Measurements from ENCODE around the gene HOXB6.

The HOXB6 gene

DNA sequence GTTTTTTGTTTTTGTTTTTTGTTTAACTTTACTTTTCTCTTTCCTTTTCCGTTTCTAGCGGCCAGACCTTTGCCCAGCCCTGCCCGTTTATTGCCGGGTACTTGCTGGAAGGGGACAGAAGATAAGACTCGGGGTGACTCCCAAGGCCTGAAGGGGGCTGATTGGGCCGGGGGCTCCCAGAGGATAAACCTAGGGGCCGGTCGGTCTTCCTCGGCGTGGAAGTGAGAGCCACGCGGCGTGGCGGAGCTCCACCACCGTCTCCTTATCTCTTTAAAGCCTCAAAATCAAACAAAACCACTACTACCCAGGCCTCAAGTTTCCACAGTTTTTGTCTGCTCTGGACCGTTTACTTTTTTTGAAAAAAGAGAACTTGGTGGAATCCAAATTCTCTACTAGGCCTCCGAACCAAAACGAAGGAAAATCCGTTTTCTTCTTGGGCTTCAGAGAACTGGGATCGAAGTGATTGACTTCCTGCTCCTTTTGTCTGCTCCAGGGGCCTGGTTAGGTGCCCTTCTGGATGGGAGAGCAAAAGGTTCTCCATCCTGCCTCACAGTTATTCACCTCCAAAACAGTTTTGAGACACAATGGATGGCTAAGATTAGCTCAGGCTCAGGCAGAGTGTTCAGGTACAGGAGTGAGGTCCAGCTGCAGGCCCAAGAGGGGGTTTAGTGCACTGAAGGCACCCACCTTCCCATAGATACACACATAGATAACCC, 29.9 kb upstream of the HOXB6 start:
- DNase-seq: no peak

DNA sequence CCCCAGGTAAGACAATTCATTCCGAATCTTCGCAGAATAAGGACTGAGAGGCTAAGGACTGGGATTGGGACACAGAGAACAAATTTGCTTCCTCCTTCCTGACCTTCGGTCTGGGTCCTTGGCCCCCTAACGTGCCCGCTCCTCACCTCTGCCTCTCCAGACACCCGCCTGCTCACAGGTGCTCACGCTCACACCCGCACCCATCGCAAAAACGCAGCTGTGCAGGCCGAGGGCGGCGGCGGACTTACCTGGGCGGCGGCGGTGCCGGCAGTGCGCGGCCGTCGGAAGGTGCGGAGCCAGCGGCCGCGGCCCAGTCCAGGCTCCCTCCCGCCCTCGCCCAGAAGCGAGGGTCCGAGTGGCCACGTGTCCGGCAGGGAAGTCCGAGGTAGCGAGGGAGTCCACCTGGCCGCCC, 28.5 kb upstream of the HOXB6 start:
- no peak for DNase-seq

DNA sequence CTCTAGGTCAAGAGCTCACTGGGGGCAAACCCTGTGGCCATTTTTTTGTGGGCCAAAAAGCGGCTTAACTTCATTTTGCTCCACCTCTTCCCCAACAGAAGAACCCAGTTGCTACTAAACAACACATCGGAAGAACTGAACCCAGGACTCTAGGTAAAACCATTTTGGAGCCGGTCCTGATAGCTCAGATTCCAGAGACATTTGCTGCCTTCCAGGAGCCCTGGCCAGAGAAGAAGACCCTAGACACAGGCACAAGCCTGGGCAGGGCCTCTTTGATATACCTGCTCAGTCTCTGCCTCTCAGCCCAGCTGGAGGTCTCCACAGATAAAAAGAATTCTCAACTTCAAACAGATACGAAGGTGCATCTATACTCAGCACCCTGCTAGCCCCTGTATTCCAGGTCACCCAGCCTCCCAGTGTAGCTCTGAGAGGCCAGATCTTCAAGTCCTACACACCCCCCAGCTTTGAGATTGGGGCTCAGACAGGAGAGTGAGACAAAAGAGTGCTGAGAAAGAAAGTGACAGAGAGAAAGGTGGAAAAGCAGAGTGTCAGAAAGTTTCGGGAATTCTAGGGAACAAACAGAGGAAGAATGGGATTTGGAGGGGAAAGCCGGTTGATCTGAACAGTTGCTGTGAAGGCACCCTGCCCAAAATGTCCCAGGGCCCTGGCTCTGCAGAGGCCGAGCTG, 27.9 kb upstream of the HOXB6 start:
- no peak for DNase-seq

DNA sequence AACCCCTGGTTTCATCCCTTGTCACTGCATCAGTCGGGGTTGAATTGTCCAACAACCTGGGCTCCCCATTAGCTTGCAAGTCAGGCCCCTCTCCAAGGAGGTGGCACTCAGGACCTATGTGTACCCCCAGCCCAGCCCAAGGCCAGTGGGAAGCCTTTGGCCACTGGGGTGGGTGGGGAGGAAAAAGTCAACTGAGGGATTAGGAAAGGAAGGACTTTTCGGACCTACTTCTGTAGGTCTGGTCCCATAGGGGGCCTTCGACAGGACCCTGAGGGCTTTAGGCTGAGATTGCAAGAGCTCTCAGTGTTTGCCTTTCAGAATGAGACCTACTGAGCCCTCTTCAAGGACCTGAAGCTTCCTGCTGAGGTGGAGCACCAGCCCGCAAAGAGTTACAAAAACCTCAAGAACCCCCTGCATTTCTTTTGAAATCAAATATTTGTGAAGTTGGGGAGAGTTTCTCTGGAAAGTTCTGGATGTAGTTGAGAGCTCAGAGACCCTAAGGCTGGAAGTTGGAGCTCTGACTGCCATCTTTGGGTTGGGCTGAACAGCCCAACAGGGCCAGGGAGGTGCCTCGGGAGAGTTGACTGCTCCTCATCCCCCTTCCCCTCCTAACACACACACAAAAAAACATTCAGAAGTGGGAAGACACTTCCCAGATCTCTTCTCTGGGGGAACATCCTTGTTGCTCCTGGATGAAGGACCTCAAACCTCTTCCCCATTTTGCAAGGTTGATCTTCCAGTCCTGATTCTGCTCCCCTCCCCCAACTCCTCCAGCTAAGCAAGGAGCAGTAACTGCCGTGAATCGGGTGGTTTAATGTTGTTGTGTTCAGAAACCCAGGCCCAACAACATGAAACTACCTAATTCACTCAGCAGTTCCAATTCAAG, 27.1 kb upstream of the HOXB6 start:
- no peak for DNase-seq

DNA sequence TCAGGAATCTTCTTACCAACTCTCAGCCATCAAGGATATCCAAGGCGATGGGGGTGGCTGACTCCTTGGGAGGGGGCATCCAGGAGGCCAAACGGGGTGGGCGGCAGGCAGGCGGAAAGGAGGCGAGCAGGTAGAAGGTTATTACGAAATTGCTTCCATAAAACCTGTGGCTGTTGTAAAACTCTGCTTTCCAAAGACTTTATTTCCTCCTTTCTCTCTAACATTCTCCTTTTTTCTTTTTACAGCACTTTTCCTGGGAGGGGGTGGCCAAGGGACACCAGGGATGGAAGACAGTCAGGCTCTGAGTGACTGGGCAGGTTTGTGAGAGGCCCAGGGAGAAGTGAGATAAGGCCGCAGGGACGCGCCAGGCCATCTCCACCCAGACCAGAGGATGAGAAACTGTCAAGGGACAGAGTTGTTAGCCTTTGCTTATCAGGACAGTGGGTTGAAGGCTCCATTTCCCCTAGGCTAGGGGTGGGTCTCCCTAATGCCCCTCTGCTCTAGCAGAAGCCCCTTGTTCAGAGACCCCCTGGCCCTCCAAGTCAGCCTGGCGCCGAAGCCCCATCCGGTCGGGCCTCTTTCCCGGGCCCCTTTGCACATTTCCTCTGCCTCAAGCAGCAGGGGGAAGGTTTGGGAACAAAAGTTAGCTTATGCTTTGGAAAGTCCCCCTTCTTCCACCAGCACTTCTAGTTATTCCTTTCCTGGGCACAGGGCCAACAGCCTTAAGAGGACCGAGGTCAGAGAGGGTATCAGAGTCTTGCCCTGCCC, 26.3 kb upstream of the HOXB6 start:
- no peak for DNase-seq

DNA sequence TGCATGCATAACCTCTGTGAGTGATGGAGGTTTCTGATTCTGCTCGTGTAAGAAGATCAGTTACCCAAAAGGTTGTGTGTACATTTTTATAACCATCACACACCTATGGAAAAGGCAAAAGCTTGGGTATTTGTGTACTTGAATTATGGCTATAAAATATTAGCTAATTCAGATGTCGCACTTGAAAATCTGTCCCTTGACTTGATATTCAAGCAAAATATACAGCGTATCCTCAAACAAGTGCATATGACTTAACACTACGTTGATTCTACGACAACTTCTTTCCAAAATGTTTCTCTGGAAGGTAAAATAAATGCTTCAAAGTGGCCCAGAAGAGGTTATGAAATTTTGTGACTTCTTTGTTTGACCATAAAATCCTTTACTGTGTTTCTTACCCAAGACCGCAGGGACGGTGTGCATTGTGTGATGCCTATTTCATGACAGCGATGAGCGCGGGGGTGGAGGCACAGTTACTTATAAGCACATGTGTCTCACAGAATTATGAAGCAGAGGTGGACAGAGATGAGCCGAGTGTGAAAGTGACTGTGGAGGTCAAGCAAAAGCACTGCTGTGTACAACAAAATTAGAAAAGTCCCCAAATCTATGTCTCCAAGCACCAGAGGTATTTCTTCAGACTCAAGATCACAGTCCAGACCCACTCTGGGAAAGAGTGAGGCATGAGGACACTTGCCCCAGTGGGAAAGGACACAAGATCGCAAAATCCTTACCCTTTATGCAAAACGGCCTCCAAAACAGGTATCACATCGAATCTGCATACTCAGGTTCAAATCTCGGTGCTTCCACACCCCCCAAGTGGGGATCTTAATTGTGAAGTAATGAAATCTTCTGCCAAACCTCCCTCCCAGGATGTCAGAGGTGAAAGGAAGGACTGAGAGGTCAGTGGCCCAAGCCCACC, 25.5 kb upstream of the HOXB6 start:
- DNase-seq: no peak

DNA sequence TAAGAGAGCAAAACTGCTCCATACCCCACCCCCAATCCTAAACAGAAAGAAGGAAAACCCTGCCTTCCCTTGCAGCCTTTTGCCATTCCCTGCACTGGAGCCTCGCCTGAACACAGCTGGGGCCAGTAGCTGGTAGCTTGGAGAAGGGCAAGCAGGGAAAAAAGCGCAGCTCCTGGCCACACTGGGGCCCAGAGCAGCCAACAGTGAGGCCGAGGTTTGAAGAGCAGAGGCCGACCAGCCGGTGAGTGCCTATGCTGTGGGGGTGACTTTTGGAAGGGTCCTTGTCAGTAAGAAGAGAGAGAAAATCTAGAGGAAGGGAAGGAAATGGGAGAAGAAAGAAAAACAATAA, 24.6 kb upstream of the HOXB6 start:
- DNase-seq: no peak

DNA sequence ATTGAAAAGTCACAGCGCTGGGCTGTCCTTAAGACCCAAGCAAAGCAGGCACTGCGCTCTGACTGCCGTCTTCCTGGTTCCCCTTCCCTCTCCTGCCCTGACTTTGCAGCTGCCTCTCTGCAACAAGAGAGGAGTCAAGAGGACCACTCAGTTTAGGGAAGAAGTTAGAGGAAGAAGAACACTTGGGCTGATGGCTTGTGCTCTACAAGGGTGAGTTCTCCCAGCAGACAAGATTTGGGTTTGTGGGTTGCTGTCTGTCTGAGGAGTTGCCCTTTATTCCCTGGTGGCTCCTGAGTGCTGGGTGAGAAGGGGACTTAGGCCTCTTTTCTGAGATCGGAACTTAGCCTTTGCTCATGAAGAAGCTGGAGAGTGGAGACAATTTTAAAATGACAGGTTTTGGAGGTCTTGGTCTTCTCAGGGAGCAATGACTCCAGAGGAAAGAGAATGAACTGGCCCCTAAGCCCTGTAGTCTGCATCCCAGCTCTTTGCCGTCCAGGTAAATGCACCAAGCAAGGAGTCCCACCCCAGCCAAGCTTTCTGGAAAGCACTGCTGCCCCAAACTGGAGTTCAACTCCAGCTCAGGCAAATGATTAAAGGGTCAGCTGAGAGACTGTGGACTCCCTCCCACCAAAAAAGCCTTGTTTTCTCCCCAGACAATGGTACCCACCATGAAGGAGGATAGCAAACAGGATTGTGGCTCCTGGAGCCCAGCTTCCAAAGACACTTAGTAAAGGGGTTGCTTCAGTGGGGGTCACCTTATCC, 24.0 kb upstream of the HOXB6 start:
- no peak for DNase-seq

DNA sequence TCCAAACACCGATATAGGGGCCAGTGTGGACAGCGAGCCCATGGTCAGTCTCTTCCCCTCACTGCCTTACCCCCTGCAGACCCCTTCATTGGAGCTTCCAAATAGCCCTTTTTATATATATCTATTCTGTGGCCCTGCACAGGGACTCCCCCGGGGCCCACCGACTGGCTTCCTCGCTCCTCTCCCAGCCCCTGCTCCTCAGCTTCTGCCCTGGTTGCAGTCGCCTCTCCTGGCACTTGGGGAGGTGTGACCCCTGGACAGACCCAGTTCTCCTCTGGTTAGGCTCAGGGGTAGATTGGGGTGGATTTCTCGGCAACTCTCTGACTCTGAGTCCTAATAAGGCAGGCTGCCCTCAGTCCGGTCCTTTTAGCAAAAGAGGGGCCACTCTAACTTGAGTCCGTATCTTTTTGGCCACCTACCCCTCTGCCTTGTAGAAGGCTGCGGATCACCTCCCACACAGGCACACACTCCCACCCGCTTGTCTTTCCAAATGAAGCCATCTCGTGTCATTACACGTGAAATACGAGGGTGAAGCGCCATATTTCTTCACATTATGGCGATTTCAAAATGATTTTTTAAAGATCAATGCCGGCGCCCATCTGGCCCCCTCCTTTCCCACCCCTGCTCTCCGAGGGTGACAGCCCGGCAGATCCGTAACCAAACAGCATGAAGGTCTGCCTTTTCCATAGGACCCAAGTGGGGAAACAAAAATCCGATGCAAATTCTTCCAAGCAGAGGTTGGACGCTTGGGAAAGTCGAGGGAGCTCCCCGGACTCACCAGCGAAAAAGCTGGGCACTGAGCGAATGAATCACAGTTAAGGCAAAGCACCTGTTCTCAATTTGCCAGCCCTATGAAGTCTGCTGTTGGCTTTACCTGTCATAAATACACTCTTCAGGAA, 23.1 kb upstream of the HOXB6 start:
- no peak for DNase-seq

DNA sequence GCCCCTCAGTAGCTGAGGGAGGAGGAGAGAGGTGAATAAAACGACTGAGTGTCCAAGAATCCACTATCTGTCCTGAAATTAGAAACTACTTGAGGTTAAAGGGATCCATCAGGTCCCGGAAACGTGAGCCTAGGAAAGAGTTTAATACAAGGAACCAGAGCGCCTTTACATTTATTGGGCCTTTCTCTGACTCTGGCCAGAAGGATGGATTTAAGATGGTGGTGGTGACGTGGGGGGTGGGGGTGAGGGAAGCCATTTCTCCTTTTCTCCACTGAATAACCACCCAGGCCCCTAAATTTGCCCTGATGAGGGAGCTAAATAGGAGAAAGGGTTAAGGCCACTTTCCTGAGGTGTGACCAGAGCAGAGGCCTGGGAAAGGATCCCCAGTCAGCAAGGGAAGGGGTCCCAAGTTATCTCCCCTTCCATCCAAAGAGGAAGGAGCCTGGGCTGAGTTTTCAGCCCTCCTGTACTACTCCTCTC, 22.4 kb upstream of the HOXB6 start:
- no peak for DNase-seq

DNA sequence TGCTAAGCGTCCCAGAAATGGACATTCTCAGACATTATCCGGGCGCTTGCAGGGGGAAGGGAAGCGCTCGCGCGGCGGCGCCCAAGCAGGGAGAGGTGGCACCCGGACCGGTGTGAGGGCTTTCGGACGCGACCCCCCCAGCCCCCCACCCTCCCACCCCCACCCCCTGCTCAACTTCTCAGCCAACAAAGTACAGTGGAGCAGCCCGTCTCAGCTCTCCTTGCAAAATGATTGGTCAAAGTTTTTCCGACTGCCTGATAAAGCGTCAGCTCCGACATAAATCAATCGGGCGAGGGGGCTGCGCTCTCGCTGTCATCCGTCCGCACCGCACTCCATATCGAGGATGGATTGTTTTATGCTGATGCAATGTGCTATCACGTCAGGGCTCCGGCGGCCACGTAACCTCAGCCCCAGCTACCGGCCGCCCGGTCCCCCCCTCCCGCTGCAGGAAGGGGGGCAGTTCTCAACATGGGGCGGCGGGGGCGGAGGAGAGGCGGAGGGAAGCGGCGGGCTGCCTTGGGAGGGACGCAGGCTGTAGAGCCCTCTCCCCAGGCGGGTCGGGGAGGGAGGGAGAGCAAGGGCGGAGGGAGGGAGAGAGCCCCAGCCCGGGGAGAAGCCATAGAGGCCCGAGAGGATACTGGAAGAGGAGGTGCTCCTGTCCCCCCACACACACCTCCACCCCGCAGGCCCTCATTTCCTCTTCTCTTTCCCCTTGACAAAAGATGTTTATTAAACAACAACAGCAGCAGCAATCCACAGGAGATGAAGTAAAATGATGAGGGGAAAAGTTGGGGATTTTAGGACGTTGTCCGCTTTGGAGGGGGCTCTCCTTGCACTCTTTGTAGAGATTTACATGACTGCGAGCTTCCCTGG, 21.7 kb upstream of the HOXB6 start, which contains the start of gene HOXB9:
HOXB9 (minus strand) TSS at position 114 of the 873 bp plus-strand sequence; CDS start at position 25, 89 bp downstream.
- no peak for DNase-seq

DNA sequence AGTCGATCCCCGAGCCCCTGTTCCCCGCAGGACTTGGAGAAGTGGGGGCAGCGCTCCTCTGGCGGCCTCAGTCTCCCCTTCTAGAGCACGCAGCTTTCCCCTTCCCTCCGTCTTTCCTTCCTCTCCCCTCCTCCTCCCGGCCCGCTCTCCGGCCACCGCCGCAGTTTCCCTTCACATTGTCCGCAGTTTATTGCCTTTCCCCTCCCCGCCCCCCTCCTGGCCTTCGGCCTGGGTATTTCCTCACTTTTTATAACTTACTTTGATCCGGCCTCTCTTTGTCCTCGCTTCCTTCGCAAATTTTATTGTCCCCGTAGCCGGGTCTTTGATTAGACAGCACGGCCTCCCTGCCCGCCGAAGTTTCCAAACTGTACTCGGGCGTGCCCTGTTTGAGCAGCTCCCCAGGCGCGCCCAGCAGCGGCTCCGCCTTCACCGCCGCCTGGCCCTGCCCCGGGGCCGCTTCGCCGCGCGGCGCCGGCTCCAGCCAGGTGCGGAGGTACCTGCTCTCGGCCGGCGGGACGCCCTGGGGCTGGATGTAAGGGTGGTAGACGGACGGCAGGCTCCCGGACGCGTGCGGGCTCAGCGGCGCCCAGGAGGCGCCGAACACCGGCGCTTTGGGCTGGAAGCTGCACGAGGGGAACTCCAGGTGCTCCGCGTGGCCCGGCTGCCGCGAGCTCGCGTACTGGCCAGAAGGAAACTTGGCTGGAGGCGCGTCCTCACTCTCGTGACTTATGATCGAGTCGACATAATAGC, 20.9 kb upstream of the HOXB6 start:
- no peak for DNase-seq

DNA sequence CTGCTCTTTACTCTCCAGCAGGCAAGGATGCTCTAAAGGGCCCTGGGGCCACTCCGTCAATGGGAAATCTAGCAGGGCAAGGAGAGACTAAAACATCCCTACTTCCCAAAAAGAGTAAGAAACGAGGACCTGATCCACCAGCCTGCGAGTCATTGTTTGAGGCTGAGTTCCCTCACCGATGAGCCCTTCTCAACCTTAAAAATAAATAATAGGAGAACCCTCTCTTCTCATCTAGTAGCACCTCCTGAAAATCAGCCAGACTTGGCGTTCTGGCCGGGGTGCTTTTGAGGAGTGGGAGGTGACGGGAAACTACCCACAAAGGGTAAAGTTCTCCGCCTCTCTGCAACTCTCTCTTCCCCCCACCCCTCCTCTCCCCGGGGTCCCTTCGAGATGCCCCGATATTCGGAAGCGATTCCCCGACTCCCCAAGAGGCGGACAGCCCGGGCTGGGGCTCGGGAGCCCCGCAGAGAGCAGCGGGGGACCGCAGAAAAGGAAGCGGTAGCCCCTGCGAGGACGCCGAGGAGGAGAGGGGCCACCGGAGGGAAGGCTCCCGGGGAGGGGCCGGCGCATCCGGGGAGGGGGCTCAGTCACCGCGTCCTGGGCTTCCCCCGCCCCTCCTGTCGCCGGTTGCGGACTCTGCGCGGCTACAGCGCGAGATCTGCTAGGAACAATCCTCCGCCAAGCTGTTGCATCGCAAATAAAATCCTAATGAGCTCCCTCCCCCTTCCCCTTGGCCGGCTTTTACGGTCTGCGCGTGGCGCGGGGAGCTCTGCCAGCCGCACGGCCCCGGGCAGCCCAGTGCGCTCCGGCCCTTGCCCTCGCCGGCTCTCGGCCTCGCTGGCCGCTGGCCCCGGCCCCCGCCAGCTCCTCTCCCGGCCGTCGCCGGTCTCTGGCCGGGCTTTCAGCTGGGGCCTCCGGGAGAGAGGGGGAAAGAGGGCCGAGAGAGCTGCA, 20.0 kb upstream of the HOXB6 start:
- DNase-seq: no peak

DNA sequence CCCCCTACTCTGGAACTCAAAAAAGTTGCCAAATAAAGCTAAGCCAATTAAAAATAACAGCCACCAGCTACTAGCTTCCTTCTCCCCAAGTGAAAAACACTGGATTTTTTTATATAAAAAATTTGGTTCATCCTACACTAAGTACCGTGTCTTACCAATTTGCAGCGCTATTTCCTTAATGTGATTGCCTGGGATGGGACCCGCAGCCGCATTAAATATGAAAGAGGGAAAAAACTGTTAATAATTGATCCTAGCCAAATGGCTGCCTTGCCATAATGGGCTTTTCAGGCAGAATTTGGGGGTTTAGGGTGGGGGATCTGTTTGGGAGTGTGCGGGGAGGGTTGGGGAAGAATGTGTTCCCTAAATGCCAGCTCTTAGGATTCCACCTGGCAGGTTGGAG, 19.3 kb upstream of the HOXB6 start:
- no peak for DNase-seq

DNA sequence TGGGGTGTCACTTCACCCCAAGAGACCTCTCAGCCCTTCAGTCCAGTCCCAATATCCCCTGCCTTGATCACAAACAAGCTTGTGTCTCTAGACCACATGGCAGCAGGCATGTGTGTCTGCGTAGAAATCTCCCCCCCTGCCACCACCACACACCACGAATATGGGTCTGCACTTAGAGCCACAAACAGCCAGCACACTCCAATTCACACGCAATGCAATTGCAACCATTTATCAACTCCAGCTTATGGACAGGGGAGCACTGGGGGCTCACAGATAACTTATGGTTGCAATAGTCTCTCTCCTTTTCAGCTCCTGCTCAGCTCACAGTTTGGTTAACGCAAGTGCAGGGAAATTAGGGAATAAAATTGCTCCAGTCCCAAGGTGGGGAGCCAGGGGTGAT, 18.8 kb upstream of the HOXB6 start:
- no peak for DNase-seq

DNA sequence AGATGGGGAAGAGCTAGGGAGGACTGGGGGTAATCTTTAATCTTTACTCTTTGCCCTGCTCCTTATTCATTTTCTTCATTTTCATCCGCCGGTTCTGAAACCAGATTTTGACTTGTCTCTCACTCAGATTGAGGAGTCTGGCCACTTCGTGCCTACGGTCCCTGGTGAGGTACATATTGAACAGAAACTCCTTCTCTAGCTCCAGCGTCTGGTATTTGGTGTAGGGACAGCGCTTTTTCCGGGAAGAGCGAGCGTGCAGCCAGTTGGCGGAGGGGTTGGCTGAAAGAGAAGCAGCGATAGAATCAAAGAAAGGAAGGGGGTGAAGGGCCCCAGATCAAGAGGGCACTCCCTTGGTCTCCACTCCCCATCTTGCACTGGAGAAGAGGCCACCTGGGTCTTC, 18.1 kb upstream of the HOXB6 start:
- no peak for DNase-seq

Data from NCI-H510A treated with DMSO at 0.1 percent for 48 hours (cell line).